Testis (tissue), 3 donors: Measurements from ENCODE around the gene MYH13. TPM values are rescaled to one million over a fixed set of nuclear protein-coding genes. Genes with fewer than 3 reads are reported as not detected.

ENCODE experiments used
- DNase-seq: peaks from one replicate; pipeline ENCODE4 v3.0.0-alpha.2; 2019
- H3K27ac ChIP-seq, 2 donors: fragments of 200-600 bp; sonication (generic); one replicate each; pipeline ENCODE4 v1.5.1; 2019
- H3K27me3 ChIP-seq: fragments of 200-600 bp; sonication (generic); one replicate; pipeline ENCODE4 v1.5.1; 2019
- H3K36me3 ChIP-seq: fragments of 200-600 bp; sonication (generic); one replicate; pipeline ENCODE4 v1.5.1; 2017; ENCODE audit warnings: low read depth; ENCODE audit errors: missing control alignments
- H3K4me1 ChIP-seq: fragments of 200-600 bp; sonication (generic); one replicate; pipeline ENCODE4 v1.5.1; 2019
- H3K4me3 ChIP-seq, 2 donors: fragments of 200-600 bp; sonication (generic); one replicate each; pipeline ENCODE4 v1.5.1; 2017 to 2019
- H3K9me3 ChIP-seq: fragments of 200-600 bp; sonication (generic); one replicate; pipeline ENCODE4 v1.5.1; 2017
- CTCF ChIP-seq, 3 experiments: fragments of 450-650 bp in 2 of 3; fragments of 200-600 bp in 1 of 3; sonication (generic) in 1 of 3; IDR thresholded peaks; one replicate each; pipeline ENCODE4 v1.5.1; 2016 to 2019; ENCODE audit warnings: antibody characterized with exemption in 3 of 3, mild to moderate bottlenecking in 2 of 3, moderate library complexity in 1 of 3
- POLR2A ChIP-seq: fragments of 450-650 bp; IDR thresholded peaks from one replicate; pipeline ENCODE4 v1.6.1; 2017; ENCODE audit warnings: antibody characterized with exemption, mild to moderate bottlenecking, moderate library complexity
- WGBS, 2 donors: methylation state at CpG; one replicate each; pipeline ENCODE4 v1.1.5; 2018; 5-methylcytosine and 5-hydroxymethylcytosine counted together
- intact Hi-C: fragments of 100-400 bp; cut with DNase I; formaldehyde crosslinking; loops from one replicate; pipeline ENCODE4 v1.15.1; 2023; ENCODE audit warnings: low total_unique reads
- polyA plus RNA-seq: library from polyadenylated mRNA; stranded (reverse); fragments of 350-450 nt; fragmentation: Illumina TruSeq; extraction: RNeasy Lipid Tissue Mini Kit (QIAGEN cat#74804); gene quantifications from one replicate; pipeline ENCODE4 v1.2.3, GENCODE V29; 2014; ENCODE audit warnings: low read depth, low replicate concordance; ENCODE audit not compliant: insufficient read depth
- total RNA-seq, 2 donors: library from RNA; depleted of rRNA; stranded (reverse); fragments of >200 nt; gene quantifications; one replicate each; pipeline ENCODE4 v1.2.3, GENCODE V29; 2016

MYH13 gene
- total and polyA plus RNA-seq, 3 donors from 2014 or later = 0.28 to 0.47 (median 0.37) TPM

GRCh38 chr17:10369239-10369638 is 3.6 kb downstream of the MYH13 start:
- no peaks in the 10 kb centered on the region for H3K4me1 ChIP-seq
- H3K9me3 ChIP-seq = no peaks in the 10 kb centered on the region
- H3K27ac ChIP-seq = no peak overlapping the region
- H3K36me3 ChIP-seq = no peaks in the 10 kb centered on the region
- intact Hi-C loops = no loop called here
- H3K4me3 ChIP-seq = no peak overlapping the region
- DNase-seq = no peak
- 89% methylated on average over 1 of the region's 1 CpG for WGBS, 2 donors
- TF ChIP-seq POLR2A (no peak), CTCF (IDR thresholded peaks at IDR 0.05) (no peak)
- H3K27me3 ChIP-seq = no peaks in the 10 kb centered on the region

GRCh38 chr17:10368561-10368960 is 4.2 kb downstream of the MYH13 start:
- H3K27ac ChIP-seq = no peak overlapping the region
- no peak overlapping the region for H3K4me3 ChIP-seq
- no peaks in the 10 kb centered on the region for H3K4me1 ChIP-seq
- H3K36me3 ChIP-seq = no peaks in the 10 kb centered on the region
- H3K9me3 ChIP-seq = no peaks in the 10 kb centered on the region
- intact Hi-C loops = no loop called here
- WGBS, 2 donors = 83 to 88% methylated on average over 3 of the region's 3 CpGs
- no peaks in the 10 kb centered on the region for H3K27me3 ChIP-seq
- no peak for DNase-seq
- TF ChIP-seq CTCF (IDR thresholded peaks at IDR 0.05) = no peak
- no peak for TF ChIP-seq POLR2A

- intact Hi-C loops = no loop called here
- TF ChIP-seq CTCF (IDR thresholded peaks at IDR 0.05) (no peak), POLR2A (no peak)
- Histone ChIP-seq H3K27ac (no peak overlapping the region), H3K36me3 (no peaks in the 10 kb centered on the region), H3K4me1 (no peaks in the 10 kb centered on the region), H3K9me3 (no peaks in the 10 kb centered on the region), H3K4me3 (no peak overlapping the region), H3K27me3 (no peaks in the 10 kb centered on the region)
- no peak for DNase-seq
Measured at GRCh38 chr17:10360578-10360977, 12.2 kb downstream of the MYH13 start.

GRCh38 chr17:10357768-10358167 is 15.0 kb downstream of the MYH13 start:
- TF ChIP-seq CTCF (IDR thresholded peaks at IDR 0.05) = peak in 2 of 3 experiments; percentile 33 to 37
- TF ChIP-seq POLR2A = no peak
- Histone ChIP-seq H3K27me3 (no peaks in the 10 kb centered on the region), H3K4me1 (no peaks in the 10 kb centered on the region), H3K27ac (no peak overlapping the region), H3K36me3 (no peaks in the 10 kb centered on the region), H3K4me3 (no peak overlapping the region), H3K9me3 (no peaks in the 10 kb centered on the region)
- intact Hi-C loops = no loop called here
- DNase-seq = peak; percentile 30
- WGBS, 2 donors = 15 to 28% methylated on average over 4 of the region's 4 CpGs

- DNase-seq = no peak
- Histone ChIP-seq H3K27ac (no peak overlapping the region), H3K27me3 (no peaks in the 10 kb centered on the region), H3K36me3 (no peaks in the 10 kb centered on the region), H3K4me3 (no peak overlapping the region), H3K4me1 (no peaks in the 10 kb centered on the region), H3K9me3 (no peaks in the 10 kb centered on the region)
- intact Hi-C loops = no loop called here
- TF ChIP-seq CTCF (IDR thresholded peaks at IDR 0.05) (no peak), POLR2A (no peak)
- 64 to 70% methylated on average over 9 of the region's 9 CpGs for WGBS, 2 donors
Measured at GRCh38 chr17:10354651-10355050, 18.2 kb downstream of the MYH13 start.
